Measurements from ENCODE around the gene POLR3K. TPM values are rescaled to one million over a fixed set of nuclear protein-coding genes. Genes with fewer than 3 reads are reported as not detected.
"Not testable (repeated sequence)": the region's sequence is repeated elsewhere in the genome, so short reads cannot be mapped to it uniquely, and the experiment has no call there.

The POLR3K gene
- total RNA-seq, 1 donor from 2014 or later, result 12.2 TPM

DNA sequence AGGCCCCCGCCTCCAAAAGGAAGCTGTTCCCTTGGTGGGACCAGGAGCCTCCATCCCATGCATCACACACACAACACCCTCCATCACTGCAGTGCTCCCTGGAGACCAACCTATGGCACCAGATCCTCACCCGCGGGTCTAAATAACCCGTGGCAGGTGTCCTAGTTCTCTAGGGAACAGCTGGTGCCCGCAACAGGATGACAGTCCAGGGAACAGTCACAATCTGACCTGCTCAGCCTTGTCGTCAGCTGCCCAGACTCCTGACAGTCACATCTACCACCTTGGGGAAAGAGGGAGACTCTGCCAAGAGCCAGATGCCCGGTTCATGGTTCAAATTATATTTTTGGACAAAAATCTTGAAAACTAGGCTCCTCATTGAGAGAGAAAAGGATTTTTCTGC, 22.8 kb downstream of the POLR3K start:
- H3K4me1 ChIP-seq (ENCODE audit: insufficient read depth, low read length); H3K4me2 ChIP-seq (ENCODE audit: low read length); H3K36me3 Mint-ChIP-seq (ENCODE audit: low read depth, unreplicated experiment); H3K4me3 Mint-ChIP-seq (ENCODE audit: unreplicated experiment); H3K4me1 Mint-ChIP-seq (ENCODE audit: low read depth, unreplicated experiment); H3K79me2 ChIP-seq (ENCODE audit: insufficient read depth, low read length); H3K9me3 ChIP-seq (ENCODE audit: insufficient read depth, low read depth, low read length); H3K36me3 ChIP-seq (ENCODE audit: insufficient read depth, low read length); H4K20me1 ChIP-seq (ENCODE audit: insufficient read depth, low read length); H2AFZ ChIP-seq (ENCODE audit: low read depth, low read length); H3K9me3 Mint-ChIP-seq (ENCODE audit: unreplicated experiment); DNase-seq (ENCODE audit: low read depth); H3K27ac ChIP-seq (ENCODE audit: low read depth, low read length); H3K9ac ChIP-seq (ENCODE audit: low read length); H3K27me3 ChIP-seq (ENCODE audit: insufficient read depth, low read length); H3K4me3 ChIP-seq (ENCODE audit: insufficient read depth, low read depth, low read length); H3K27ac Mint-ChIP-seq (ENCODE audit: unreplicated experiment); FAIRE-seq; H3K27me3 Mint-ChIP-seq (ENCODE audit: low read depth, unreplicated experiment): not testable (repeated sequence)

DNA sequence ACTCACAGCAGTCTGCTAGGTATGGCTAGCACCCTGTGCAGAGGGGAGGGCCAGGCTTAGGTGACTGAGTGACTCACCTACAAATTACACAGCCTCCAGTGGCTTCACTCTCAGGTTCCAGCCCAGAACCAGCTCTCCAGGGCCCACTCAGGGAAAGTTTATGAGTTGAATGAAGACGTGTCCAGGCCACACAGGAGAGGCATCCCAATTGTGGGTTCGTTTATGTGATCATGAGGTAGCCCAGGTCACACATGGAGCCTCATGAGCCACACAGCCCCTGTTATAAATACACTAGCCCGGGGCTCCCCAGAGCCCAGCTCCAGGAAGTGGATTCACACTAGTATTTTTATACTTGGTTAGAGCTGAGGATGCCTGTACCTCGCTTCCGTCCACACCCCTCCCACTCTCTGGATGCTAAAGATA, 27.5 kb downstream of the POLR3K start:
- H3K4me2 ChIP-seq (ENCODE audit: low read length); H3K79me2 ChIP-seq (ENCODE audit: insufficient read depth, low read length); H4K20me1 ChIP-seq (ENCODE audit: insufficient read depth, low read length); H3K4me3 ChIP-seq (ENCODE audit: insufficient read depth, low read depth, low read length); H3K27ac Mint-ChIP-seq (ENCODE audit: unreplicated experiment); H3K27me3 Mint-ChIP-seq (ENCODE audit: low read depth, unreplicated experiment); H3K4me1 Mint-ChIP-seq (ENCODE audit: low read depth, unreplicated experiment); H3K27ac ChIP-seq (ENCODE audit: low read depth, low read length); H3K4me3 Mint-ChIP-seq (ENCODE audit: unreplicated experiment); H3K9ac ChIP-seq (ENCODE audit: low read length); H3K9me3 Mint-ChIP-seq (ENCODE audit: unreplicated experiment); H3K27me3 ChIP-seq (ENCODE audit: insufficient read depth, low read length); H3K36me3 ChIP-seq (ENCODE audit: insufficient read depth, low read length); FAIRE-seq; H2AFZ ChIP-seq (ENCODE audit: low read depth, low read length); DNase-seq (ENCODE audit: low read depth); H3K4me1 ChIP-seq (ENCODE audit: insufficient read depth, low read length); H3K9me3 ChIP-seq (ENCODE audit: insufficient read depth, low read depth, low read length); H3K36me3 Mint-ChIP-seq (ENCODE audit: low read depth, unreplicated experiment): not testable (repeated sequence)

DNA sequence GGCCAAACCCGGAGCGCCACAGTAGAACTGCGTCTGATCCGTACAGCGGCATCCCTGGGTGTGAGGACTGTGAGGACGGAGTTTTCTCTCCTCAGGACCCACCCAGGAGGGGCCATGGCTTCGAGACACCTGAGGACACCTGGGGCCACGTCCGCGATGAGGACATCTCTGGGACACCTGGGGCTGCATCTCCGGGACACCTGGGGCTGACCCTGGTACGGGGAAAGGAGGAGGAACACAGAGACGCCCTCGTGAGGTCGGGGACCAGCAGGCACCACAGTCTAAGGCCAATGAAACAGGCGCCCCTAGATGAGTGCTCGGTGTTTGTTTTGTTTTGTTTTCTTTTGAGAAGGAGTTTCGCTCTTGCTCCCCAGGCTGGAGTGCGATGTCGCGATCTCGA, 29.3 kb downstream of the POLR3K start:
- not testable (repeated sequence) for H3K27ac Mint-ChIP-seq (ENCODE audit: unreplicated experiment); H3K79me2 ChIP-seq (ENCODE audit: insufficient read depth, low read length); H3K27me3 ChIP-seq (ENCODE audit: insufficient read depth, low read length); FAIRE-seq; H2AFZ ChIP-seq (ENCODE audit: low read depth, low read length); H3K27ac ChIP-seq (ENCODE audit: low read depth, low read length); H3K4me1 Mint-ChIP-seq (ENCODE audit: low read depth, unreplicated experiment); H4K20me1 ChIP-seq (ENCODE audit: insufficient read depth, low read length); H3K9me3 Mint-ChIP-seq (ENCODE audit: unreplicated experiment); H3K4me2 ChIP-seq (ENCODE audit: low read length); DNase-seq (ENCODE audit: low read depth); H3K36me3 ChIP-seq (ENCODE audit: insufficient read depth, low read length); H3K4me3 ChIP-seq (ENCODE audit: insufficient read depth, low read depth, low read length); H3K36me3 Mint-ChIP-seq (ENCODE audit: low read depth, unreplicated experiment); H3K9me3 ChIP-seq (ENCODE audit: insufficient read depth, low read depth, low read length); H3K4me1 ChIP-seq (ENCODE audit: insufficient read depth, low read length); H3K27me3 Mint-ChIP-seq (ENCODE audit: low read depth, unreplicated experiment); H3K9ac ChIP-seq (ENCODE audit: low read length); H3K4me3 Mint-ChIP-seq (ENCODE audit: unreplicated experiment)

DNA sequence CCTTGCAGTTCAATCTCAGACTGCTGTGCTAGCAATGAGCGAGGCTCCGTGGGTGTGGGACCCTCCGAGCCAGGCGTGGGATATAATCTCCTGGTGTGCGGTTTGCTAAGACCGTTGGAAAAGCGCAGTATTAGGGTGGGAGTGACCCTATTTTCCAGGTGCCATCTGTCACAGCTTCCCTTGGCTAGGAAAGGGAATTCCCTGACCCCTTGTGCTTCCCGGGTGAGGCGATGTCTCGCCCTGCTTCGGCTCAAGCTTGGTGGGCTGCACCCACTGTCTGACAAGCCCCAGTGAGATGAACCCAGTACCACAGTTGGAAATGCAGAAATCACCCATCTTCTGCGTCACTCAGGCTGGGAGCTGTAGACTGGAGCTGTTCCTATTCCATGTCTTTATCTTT, 32.5 kb downstream of the POLR3K start:
- H3K27me3 Mint-ChIP-seq (ENCODE audit: low read depth, unreplicated experiment); FAIRE-seq: not testable (repeated sequence)

DNA sequence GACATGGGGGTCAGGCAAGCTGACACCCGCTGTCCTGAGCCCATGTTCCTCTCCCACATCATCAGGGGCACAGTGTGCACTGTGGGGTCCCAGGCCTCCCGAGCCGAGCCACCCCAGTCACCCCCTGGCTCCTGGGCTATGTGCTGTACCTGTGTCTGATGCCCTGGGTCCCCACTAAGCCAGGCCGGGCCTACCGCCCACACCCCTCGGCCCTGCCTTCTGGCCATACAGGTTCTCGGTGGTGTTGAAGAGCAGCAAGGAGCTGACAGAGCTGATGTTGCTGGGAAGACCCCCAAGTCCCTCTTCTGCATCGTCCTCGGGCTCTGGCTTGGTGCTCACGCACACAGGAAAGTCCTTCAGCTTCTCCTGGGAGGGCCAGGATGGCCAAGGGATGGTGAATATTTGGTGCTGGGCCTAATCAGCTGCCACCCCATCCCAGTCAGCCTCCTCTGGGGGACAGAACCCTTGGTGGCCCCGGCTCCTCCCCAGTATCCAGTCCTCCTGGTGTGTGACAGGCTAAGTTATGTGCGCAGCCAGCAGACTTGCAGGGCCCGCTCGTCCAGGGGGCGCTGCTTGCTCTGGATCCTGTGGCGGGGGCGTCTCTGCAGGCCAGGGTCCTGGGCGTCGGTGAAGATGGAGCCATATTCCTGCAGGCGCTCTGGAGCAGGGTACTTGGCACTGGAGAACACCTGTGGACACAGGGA, 36.2 kb downstream of the POLR3K start:
- H3K36me3 Mint-ChIP-seq (ENCODE audit: low read depth, unreplicated experiment); H2AFZ ChIP-seq (ENCODE audit: low read depth, low read length); H3K27me3 ChIP-seq (ENCODE audit: insufficient read depth, low read length); H3K27ac Mint-ChIP-seq (ENCODE audit: unreplicated experiment); H3K4me3 ChIP-seq (ENCODE audit: insufficient read depth, low read depth, low read length); FAIRE-seq; H3K36me3 ChIP-seq (ENCODE audit: insufficient read depth, low read length); H4K20me1 ChIP-seq (ENCODE audit: insufficient read depth, low read length); H3K27ac ChIP-seq (ENCODE audit: low read depth, low read length); H3K79me2 ChIP-seq (ENCODE audit: insufficient read depth, low read length); H3K4me1 ChIP-seq (ENCODE audit: insufficient read depth, low read length); H3K4me3 Mint-ChIP-seq (ENCODE audit: unreplicated experiment); H3K27me3 Mint-ChIP-seq (ENCODE audit: low read depth, unreplicated experiment); H3K9me3 Mint-ChIP-seq (ENCODE audit: unreplicated experiment); H3K9me3 ChIP-seq (ENCODE audit: insufficient read depth, low read depth, low read length); H3K9ac ChIP-seq (ENCODE audit: low read length); H3K4me2 ChIP-seq (ENCODE audit: low read length); DNase-seq (ENCODE audit: low read depth); H3K4me1 Mint-ChIP-seq (ENCODE audit: low read depth, unreplicated experiment): not testable (repeated sequence)

More for the DNA sequence above, 32.5 kb downstream of the POLR3K start:
- H3K4me3 ChIP-seq (ENCODE audit: insufficient read depth, low read depth, low read length); H3K36me3 Mint-ChIP-seq (ENCODE audit: low read depth, unreplicated experiment); H2AFZ ChIP-seq (ENCODE audit: low read depth, low read length); H3K4me3 Mint-ChIP-seq (ENCODE audit: unreplicated experiment); H3K4me1 Mint-ChIP-seq (ENCODE audit: low read depth, unreplicated experiment); H3K79me2 ChIP-seq (ENCODE audit: insufficient read depth, low read length); H3K4me2 ChIP-seq (ENCODE audit: low read length); H3K9me3 ChIP-seq (ENCODE audit: insufficient read depth, low read depth, low read length); H3K4me1 ChIP-seq (ENCODE audit: insufficient read depth, low read length); H3K27ac ChIP-seq (ENCODE audit: low read depth, low read length); H4K20me1 ChIP-seq (ENCODE audit: insufficient read depth, low read length); H3K27me3 ChIP-seq (ENCODE audit: insufficient read depth, low read length); H3K36me3 ChIP-seq (ENCODE audit: insufficient read depth, low read length); H3K9ac ChIP-seq (ENCODE audit: low read length); DNase-seq (ENCODE audit: low read depth); H3K9me3 Mint-ChIP-seq (ENCODE audit: unreplicated experiment); H3K27ac Mint-ChIP-seq (ENCODE audit: unreplicated experiment): not testable (repeated sequence)
